Caco-2 (cell line): Measurements from ENCODE around the gene HAND2. TPM values are rescaled to one million over a fixed set of nuclear protein-coding genes. Genes with fewer than 3 reads are reported as not detected.

Source experiments
- BruUV-seq: library from RNA; stranded (reverse); fragments of 400-500 nt; replicated peaks from 2 replicates; lab custom pipeline; 2021; lab: Mats Ljungman, UMichigan
- CTCF ChIA-PET: fragments of 300-600 bp; sonication (Branson Sonifier 250); formaldehyde crosslinking; loops from one replicate; lab custom pipeline; 2022; ENCODE audit warnings: antibody characterized with exemption; lab: Charles Lee
- POLR2A ChIA-PET: fragments of 300-600 bp; sonication (Branson Sonifier 250); formaldehyde crosslinking; loops from one replicate; lab custom pipeline; 2022; ENCODE audit warnings: antibody characterized with exemption; lab: Charles Lee
- DNase-seq, 2 experiments: peaks; one replicate each; pipeline versions ENCODE4 v3.0.0 to v3.0.0-alpha.2; 2020 to 2022
- H3K27me3 ChIP-seq: replicated peaks from 2 replicates; pipeline ENCODE4 v1.6.0; 2011; ENCODE audit warnings: low read length; ENCODE audit not compliant: control insufficient read depth, insufficient read depth
- H3K36me3 ChIP-seq: 2 replicates; pipeline ENCODE4 v1.5.1; 2011; ENCODE audit warnings: low read length; ENCODE audit not compliant: control insufficient read depth, insufficient read depth
- H3K4me1 ChIP-seq: fragments of 250-450 bp; sonication (Bioruptor Pico); 2 replicates; pipeline ENCODE4 v1.5.1; 2020; ENCODE audit warnings: mild to moderate bottlenecking
- H3K4me3 ChIP-seq: 2 replicates; pipeline ENCODE4 v1.5.1; 2011; ENCODE audit warnings: low read depth, mild to moderate bottlenecking, control low read depth, low read length
- H3K9me3 ChIP-seq: fragments of 250-450 bp; sonication (Bioruptor Pico); 2 replicates; pipeline ENCODE4 v1.5.1; 2020; ENCODE audit warnings: mild to moderate bottlenecking, moderate library complexity
- H3K27ac Mint-ChIP-seq: one replicate; pipeline ENCODE4 v1.8.0; 2022; ENCODE audit warnings: mixed read lengths; ENCODE audit not compliant: unreplicated experiment
- H3K27me3 Mint-ChIP-seq: one replicate; pipeline ENCODE4 v1.8.0; 2022; ENCODE audit warnings: mixed read lengths; ENCODE audit not compliant: insufficient read depth, unreplicated experiment
- H3K36me3 Mint-ChIP-seq: one replicate; pipeline ENCODE4 v1.8.0; 2022; ENCODE audit warnings: mild to moderate bottlenecking, mixed read lengths; ENCODE audit not compliant: insufficient read depth, unreplicated experiment
- H3K4me1 Mint-ChIP-seq: one replicate; pipeline ENCODE4 v1.8.0; 2022; ENCODE audit warnings: low read depth, mixed read lengths; ENCODE audit not compliant: unreplicated experiment
- H3K4me3 Mint-ChIP-seq: one replicate; pipeline ENCODE4 v1.8.0; 2022; ENCODE audit warnings: mild to moderate bottlenecking, moderate library complexity, mixed read lengths; ENCODE audit not compliant: unreplicated experiment
- H3K9me3 Mint-ChIP-seq: one replicate; pipeline ENCODE4 v1.8.0; 2022; ENCODE audit warnings: mixed read lengths; ENCODE audit not compliant: unreplicated experiment
- intact Hi-C: fragments of 100-400 bp; cut with micrococcal nuclease; formaldehyde crosslinking; loops from one replicate; pipeline ENCODE4 v1.10.0; 2022; ENCODE audit not compliant: unreplicated experiment
- total RNA-seq: library from RNA; stranded (reverse); gene quantifications from 2 replicates; pipeline ENCODE4 v1.2.3, GENCODE V29; 2022
- TF ChIP-seq, protein P1 (sequence below), 2 experiments: fragments of 200-600 bp in 1 of 2; IDR thresholded peaks; 1 replicate in 1 of 2; 2 replicates in 1 of 2; pipeline versions ENCODE4 v1.5.1 to v1.8.0; 2011 to 2022; ENCODE audit warnings: antibody characterized with exemption in 1 of 2, control low read depth in 1 of 2, inconsistent platforms in 1 of 2, low read depth in 1 of 2, low read length in 1 of 2, mild to moderate bottlenecking in 1 of 2, moderate library complexity in 1 of 2; ENCODE audit not compliant: insufficient read depth in 1 of 2, severe bottlenecking in 1 of 2, unreplicated experiment in 1 of 2

Gene HAND2
- total RNA-seq, 1 experiment from 2014 or later, result not detected

GRCh38 chr4:173507471-173508385, 22.3 kb downstream of the HAND2 start:
- Histone ChIP-seq H3K4me3 (no peak overlapping the region), H3K36me3 (no peaks in the 10 kb centered on the region), H3K4me1 (0 out of 2 replicates have a peak, but pooled peaks cover 3% of the 10 kb centered on the region), H3K27me3 (no peaks in the 10 kb centered on the region), H3K9me3 (no peaks in the 10 kb centered on the region)
- H3K4me3 Mint-ChIP-seq, result no peak overlapping the region
- no TSS peak for BruUV-seq
- no peaks in the 10 kb centered on the region for H3K4me1 Mint-ChIP-seq
- DNase-seq, result no peak
- H3K27ac Mint-ChIP-seq, result no peak overlapping the region
- H3K36me3 Mint-ChIP-seq, result no peaks in the 10 kb centered on the region
- CTCF ChIA-PET, result interaction anchor here (0.6 kb wide), 1 partner anchor 732 kb away, joined by 4 read pairs; no protein-coding TSS in a partner anchor
- H3K27me3 Mint-ChIP-seq, result no peaks in the 10 kb centered on the region
- intact Hi-C loops, result loop anchor here (2.0 to 5.0 kb wide), 3 partner anchors 245 to 613 kb away; no protein-coding TSS in a partner anchor
- no peaks in the 10 kb centered on the region for H3K9me3 Mint-ChIP-seq
- TF ChIP-seq, protein P1, sequence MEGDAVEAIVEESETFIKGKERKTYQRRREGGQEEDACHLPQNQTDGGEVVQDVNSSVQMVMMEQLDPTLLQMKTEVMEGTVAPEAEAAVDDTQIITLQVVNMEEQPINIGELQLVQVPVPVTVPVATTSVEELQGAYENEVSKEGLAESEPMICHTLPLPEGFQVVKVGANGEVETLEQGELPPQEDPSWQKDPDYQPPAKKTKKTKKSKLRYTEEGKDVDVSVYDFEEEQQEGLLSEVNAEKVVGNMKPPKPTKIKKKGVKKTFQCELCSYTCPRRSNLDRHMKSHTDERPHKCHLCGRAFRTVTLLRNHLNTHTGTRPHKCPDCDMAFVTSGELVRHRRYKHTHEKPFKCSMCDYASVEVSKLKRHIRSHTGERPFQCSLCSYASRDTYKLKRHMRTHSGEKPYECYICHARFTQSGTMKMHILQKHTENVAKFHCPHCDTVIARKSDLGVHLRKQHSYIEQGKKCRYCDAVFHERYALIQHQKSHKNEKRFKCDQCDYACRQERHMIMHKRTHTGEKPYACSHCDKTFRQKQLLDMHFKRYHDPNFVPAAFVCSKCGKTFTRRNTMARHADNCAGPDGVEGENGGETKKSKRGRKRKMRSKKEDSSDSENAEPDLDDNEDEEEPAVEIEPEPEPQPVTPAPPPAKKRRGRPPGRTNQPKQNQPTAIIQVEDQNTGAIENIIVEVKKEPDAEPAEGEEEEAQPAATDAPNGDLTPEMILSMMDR (IDR thresholded peaks at IDR 0.05; ENCODE audit: insufficient read depth in 1 of 2, low read depth in 1 of 2, low read length in 1 of 2, severe bottlenecking in 1 of 2, unreplicated experiment in 1 of 2), result no peak
- POLR2A ChIA-PET, result no interaction called here

DNA sequence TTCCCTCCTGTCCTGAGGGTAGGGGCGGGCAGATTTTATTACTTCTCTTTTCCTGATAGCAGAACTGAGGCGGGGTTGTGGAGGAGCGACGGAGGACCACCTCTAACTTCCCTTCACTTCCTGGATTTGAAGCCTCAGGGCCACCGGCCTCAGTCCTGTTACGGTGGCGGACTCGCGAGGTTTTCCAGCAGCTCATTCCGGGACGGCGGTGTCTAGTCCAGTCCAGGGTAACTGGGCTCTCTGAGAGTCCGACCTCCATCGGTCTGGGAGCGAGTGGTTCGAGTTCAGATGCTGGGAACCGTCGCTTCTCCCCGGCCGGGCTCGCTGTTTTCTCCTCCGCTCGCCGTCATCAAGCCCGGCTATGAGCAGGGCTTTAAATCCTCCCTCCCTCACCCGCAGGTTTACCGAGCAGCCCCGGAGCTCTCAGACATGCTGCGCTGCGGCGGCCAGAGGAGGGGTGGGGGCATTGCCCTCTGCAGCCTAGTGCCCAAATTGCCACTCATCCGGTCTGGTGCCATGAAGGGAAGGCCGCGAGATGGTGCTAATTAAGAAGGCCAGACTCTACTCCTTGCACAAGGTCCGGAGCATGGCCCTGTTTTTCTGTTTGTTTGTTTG, 23.3 kb downstream of the HAND2 start:
- CTCF ChIA-PET, result interaction anchor here (0.6 kb wide), 1 partner anchor 733 kb away, joined by 4 read pairs; no protein-coding TSS in a partner anchor
- POLR2A ChIA-PET, result no interaction called here
- Mint-ChIP-seq H3K27ac (no peak overlapping the region), H3K36me3 (no peaks in the 10 kb centered on the region), H3K27me3 (no peaks in the 10 kb centered on the region), H3K4me3 (no peak overlapping the region), H3K4me1 (no peaks in the 10 kb centered on the region), H3K9me3 (no peaks in the 10 kb centered on the region)
- TF ChIP-seq, protein P1 (IDR thresholded peaks at IDR 0.05; ENCODE audit: insufficient read depth in 1 of 2, low read depth in 1 of 2, low read length in 1 of 2, severe bottlenecking in 1 of 2, unreplicated experiment in 1 of 2), result no peak
- intact Hi-C loops, result loop anchor here (1.0 to 5.0 kb wide), 4 partner anchors 246 to 650 kb away; no protein-coding TSS in a partner anchor
- Histone ChIP-seq H3K4me3 (no peak overlapping the region), H3K4me1 (0 out of 2 replicates have a peak, but pooled peaks cover 3% of the 10 kb centered on the region), H3K27me3 (no peaks in the 10 kb centered on the region), H3K9me3 (no peaks in the 10 kb centered on the region), H3K36me3 (no peaks in the 10 kb centered on the region)
- DNase-seq, result no peak
- BruUV-seq, result no TSS peak

DNA sequence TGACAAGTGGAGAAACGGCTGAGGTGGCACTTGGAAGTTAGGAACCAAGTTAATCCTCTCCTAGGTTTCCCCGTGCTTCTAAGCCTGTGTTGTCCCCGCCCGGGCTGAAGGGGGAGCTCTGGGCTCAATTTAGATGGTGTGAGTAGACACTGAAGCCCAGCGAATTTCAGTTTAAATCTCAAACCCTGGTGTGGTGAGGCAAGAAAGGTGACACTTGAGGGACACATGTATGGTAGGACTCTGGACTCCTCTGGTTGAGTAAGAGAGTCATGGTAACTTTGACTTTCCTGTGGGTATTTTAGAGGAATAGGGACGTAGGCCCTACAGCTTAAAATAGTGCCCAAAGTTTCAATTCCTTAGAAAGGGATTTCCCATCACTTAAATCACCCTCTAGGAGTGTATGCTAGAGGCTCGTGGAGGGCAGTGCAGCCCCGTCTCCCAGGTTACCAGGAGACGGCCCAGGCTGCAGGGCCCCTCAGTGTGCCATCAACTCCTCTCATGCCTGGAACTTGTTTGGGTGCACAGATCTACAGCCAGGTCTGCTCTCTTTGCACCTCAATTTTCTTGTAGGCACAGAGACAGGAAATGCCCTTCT, 24.0 kb downstream of the HAND2 start:
- TF ChIP-seq, protein P1 (IDR thresholded peaks at IDR 0.05; ENCODE audit: insufficient read depth in 1 of 2, low read depth in 1 of 2, low read length in 1 of 2, severe bottlenecking in 1 of 2, unreplicated experiment in 1 of 2), result peak; percentile 53 to 69
- no peak overlapping the region for H3K4me3 Mint-ChIP-seq
- no peaks in the 10 kb centered on the region for H3K9me3 Mint-ChIP-seq
- H3K4me1 Mint-ChIP-seq, result no peaks in the 10 kb centered on the region
- no peaks in the 10 kb centered on the region for H3K36me3 ChIP-seq
- H3K4me3 ChIP-seq, result no peak overlapping the region
- no peaks in the 10 kb centered on the region for H3K9me3 ChIP-seq
- 0 out of 2 replicates have a peak, but pooled peaks cover 3% of the 10 kb centered on the region for H3K4me1 ChIP-seq
- H3K27me3 Mint-ChIP-seq, result no peaks in the 10 kb centered on the region
- CTCF ChIA-PET, result interaction anchor here (0.6 kb wide), 1 partner anchor 12 kb away, joined by 3 read pairs; no protein-coding TSS in a partner anchor
- peak in 1 of 2 experiments; percentile 65 for DNase-seq
- no peak overlapping the region for H3K27ac Mint-ChIP-seq
- H3K36me3 Mint-ChIP-seq, result no peaks in the 10 kb centered on the region
- no TSS peak for BruUV-seq
- H3K27me3 ChIP-seq, result no peaks in the 10 kb centered on the region
- intact Hi-C loops, result loop anchor here (1.0 to 5.0 kb wide), 4 partner anchors 246 to 650 kb away; no protein-coding TSS in a partner anchor
- POLR2A ChIA-PET, result no interaction called here
